Left renal pelvis (tissue), 4 donors: ENCODE measurements around the gene ZMYND10. TPM values are rescaled to one million over a fixed set of nuclear protein-coding genes. Genes with fewer than 3 reads are reported as not detected.

Experiments
- DNase-seq, 4 donors: peaks; one replicate each; pipeline ENCODE4 v3.0.0-alpha.2; 2013; ENCODE audit warnings: low read depth in 4 of 4, low spot score in 3 of 4
- polyA plus RNA-seq, 4 donors: library from polyadenylated mRNA; unstranded; fragments of 120-200 nt; gene quantifications; one replicate each; pipeline ENCODE4 v1.2.1, GENCODE V29; 2013; ENCODE audit not compliant: insufficient read length in 4 of 4

The ZMYND10 gene
- polyA plus RNA-seq, 4 donors = 3.1 to 4.1 (median 3.3) TPM

DNA sequence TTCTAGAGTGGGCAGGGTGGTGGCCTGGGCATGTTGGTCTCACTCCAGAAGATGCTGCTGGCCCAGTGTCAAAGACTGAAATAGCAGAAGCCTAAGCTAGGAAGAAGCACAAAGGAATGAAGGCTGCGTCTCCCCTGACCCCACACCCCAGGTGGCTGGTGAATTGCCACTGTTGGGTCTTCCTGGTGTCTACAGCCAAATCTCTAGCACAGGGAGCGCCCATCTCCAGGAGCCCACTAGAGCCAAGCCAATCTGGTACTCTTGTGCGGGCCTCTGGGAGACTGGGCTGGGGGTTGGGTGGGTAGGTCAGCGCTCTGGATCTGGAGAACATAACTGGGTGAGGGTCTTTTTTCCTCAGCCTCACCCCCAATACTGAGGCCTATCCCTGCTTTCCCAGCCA lies 18.4 kb downstream of the ZMYND10 start:
- DNase-seq = no peak

DNA sequence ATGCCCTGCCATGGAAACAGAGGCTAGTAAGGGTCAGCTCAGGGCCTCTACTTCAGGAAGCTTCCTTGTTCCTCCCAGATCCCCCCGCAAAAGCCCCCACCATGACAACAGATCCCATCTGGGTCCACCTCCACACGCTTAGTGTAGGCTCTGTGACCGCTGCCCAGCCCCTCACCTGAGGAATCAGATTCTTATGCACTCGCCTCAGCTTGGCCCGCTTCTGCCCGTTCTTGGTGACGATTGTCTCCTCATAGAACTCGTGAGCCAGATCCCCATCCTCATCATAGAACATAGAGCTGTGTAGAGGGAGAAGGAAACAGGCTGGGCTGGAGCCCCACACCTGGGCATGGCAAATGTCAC lies 19.4 kb downstream of the ZMYND10 start:
- DNase-seq = no peak

DNA sequence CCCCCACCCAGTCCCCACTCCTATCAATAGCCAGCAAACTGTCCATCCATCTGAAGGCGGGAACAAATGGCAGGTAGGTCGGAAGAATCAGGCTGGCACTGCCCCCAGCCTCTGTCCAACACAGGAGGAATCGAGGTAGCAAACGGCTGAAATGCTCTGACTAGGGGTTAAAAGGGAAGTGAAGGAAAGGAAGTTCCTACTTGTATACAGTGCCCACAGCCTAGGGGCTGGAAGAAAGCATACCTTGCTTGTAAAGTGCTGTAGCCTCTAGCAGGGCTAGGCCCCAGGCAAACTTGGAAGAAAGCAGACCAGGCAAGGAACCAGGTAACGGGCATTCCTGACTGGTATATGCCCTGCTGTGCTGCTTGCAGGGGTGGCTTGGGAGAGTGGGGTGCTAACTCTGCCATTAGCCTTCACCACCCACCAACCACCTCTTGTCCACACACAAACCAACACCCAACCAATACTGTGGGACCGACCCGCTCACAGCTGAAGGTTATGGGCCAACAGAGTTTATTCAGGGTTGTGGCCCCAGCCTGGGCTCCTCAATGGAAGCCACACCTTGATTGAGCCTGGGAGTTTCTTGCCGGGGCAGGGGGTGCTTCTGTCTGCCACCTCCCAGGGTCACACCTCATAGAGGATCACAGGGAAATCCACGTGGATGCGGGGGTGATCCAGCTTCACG lies 19.9 kb downstream of the ZMYND10 start:
- DNase-seq = no peak

DNA sequence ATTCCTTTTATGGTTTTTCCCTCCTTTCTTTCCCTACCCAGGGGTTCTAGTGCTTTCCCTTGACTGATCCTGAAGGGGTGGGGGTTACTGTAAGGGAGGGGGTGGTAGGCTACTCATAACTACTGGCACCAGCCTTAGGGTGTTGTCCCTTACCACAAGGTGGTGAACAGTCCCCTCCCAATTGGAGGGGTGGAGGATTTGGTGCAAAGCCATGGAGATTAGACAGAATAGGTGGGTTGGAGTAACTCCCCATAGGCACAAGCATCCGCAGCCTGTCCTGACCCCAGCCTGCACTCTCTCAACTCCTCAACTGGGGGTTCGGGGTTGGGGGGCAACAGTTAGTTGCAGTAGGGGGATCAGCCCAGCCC lies 20.4 kb downstream of the ZMYND10 start:
- DNase-seq = no peak

DNA sequence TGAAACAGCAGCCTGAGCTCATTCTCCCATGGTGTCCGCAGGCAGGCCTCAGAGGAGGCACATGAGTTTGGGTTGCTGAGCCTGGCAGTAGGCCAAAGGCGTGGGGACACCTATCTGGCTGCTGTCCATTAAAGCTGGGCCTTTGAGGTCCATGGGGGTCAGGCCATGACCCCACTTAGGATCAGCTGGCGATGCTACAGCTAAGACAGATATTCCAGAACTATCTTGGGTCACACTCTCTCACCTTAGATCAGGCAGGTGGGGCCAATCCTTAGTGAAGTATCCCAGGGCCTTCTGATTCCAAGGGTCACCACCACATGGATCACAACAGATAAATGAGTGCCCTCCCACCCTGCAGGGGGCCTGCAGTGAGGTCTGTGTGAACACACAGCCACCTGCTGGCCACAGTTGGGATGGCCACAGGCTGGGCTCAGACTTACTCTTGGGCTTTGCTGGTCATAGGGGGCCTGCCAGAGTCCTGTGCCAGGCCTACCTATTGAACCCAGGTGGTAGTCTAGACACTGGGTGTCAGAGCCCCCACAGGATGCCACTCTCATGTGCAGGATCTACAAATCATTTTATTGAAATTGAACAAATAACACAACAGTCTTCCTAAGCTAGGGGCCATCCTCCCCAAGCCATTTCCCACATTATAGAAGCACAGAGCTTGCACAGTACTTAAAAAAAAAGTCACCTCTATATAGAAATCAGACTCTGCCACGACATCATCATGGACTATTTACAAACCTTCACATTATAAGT lies 21.0 kb downstream of the ZMYND10 start:
- DNase-seq = no peak

DNA sequence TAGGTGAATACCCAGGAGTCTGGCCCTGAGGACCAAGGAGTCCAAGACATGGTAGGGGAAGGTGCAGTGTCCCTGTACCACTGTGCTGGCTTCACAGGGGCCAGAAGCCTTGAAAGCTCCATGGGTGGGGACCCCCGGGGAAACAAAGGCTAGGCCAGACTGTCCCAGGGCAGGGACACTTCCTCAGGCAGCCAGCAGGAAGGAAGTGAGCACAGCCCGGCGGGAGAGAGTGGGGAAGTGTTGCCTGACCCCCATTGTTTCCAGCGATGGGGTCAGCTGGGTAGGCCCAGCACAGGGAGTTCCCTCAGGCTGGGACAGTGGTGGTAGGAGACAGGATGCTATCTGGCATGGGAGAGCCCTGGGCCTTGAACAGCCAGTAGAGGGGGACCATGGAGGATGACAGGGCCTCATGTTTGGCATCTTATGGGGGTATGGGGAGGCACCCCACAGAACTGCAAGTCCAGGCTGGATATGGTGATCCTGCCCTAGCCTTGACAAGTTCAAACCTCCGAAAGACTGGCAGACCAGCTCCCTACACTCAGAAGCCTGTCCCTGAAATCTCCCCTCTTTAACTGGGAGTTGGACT lies 21.8 kb downstream of the ZMYND10 start:
- no peak for DNase-seq

DNA sequence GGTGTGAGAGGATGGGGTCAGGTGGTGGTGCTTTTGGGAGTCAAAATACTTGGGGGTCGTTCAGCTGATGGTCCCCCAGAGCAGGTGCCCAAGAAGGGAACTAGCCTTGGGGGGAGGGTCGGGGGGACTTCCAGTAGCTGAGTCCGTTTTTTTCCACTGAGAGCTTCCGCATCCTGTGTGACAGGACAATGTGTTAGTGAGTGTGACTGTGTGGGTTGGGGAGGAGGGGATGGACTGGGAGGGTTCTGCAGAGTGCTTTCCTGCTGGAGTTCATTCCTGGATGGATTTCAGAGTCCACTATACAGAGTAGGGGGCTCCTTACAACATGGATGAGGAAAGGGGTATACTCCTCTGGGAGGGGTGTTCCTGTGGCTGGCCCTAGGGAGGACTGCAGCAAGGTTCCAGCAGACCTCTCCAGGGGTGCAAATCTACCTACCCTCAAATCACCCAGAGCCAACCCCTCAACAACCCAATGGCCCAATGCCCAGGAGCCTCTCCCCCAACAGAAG lies 22.4 kb downstream of the ZMYND10 start:
- DNase-seq = no peak

DNA sequence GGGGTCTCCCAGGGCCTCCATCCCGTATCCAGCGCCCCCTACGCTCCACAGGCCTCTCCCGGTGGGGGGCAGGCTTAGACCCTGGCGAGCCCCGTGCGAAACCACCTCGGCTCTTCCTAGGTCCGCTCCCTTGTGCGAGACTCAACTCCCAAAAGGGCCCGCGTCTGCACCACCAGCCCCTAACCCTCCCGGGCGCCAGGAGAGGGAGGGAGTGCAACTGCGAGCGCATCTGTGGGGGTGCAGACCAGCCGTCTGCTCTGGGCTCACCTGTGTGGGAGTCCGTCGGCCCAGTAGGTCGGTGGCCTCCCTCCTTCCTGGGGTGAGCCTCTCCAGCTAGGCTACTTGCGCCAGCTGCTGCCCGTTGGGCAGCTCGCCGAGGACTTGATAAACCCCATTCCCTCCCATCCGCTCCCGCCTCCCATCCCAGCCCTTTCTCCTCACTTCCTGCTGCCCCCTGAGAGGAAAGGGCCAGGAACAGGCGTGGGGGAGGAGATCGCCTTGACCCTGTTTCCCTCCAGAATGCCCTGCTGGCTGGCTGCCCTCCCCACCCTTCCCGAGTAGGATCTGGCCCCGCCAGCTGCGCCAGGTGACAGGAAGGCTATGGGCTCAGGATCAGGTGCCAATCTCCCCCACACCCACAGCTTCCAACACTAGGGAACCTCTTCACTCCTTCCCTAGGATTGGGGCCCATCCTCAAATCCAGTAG lies 23.0 kb downstream of the ZMYND10 start, which contains the start of gene HYAL2:
Gene HYAL2, minus strand, starts transcription at position 360 of the 706 bp plus-strand sequence. CDS start 2,256 bp downstream, outside the sequence.
- DNase-seq = no peak

DNA sequence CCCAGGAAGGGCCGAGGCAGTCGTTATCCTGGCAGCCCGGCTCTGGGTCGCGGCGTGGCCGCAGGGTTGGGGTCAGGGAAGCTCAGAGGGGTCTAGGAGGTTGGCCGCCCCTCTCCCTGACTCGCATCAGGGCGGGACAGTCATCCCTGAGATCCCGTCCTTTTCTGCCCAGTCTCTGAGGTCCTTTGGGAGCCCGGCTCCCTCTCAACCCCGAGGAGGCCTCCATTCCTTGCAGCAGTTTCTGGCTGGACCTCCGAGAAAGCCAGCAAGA lies 23.5 kb downstream of the ZMYND10 start:
- no peak for DNase-seq

DNA sequence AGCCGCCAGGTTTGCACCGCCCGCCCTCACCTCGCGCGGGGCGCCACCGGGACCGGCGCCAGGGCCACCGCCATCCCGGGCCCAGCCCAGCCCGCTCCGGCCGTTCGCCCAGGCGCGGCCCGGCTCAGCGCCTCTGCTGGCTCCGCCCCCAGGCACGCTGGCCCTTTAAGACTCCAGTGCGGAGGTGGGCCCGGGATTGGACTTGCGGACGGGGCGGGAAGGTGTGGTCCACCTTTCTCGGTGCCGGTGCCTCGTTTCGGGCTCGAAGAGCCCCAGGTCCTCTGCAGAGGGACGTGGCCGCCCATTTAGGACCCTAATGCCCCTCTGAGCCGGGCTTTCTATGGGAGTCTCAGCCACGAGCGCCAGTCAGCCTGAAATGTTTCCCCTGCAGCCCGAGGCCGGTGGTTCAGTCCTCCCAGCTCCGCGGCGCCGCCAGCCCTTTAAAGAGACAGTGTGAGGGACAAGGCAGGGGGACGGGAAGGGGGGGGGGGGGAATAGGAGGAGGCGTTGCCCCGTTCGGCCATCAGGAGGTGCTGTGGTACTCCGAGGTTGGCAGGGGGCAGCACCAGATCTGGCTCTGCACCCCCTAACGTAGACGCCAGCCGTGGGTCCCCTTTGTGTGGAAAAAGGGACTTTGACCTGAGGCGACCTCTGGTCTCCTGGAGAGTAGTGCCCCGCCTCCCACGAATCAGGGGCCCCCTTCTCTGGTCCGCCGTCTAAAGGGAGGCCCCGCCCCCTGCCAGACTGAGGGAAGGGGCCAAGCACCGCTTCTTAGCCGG lies 24.0 kb downstream of the ZMYND10 start:
- peak in 3 of 4 donors; percentile 82 to 84 (median 82) for DNase-seq

DNA sequence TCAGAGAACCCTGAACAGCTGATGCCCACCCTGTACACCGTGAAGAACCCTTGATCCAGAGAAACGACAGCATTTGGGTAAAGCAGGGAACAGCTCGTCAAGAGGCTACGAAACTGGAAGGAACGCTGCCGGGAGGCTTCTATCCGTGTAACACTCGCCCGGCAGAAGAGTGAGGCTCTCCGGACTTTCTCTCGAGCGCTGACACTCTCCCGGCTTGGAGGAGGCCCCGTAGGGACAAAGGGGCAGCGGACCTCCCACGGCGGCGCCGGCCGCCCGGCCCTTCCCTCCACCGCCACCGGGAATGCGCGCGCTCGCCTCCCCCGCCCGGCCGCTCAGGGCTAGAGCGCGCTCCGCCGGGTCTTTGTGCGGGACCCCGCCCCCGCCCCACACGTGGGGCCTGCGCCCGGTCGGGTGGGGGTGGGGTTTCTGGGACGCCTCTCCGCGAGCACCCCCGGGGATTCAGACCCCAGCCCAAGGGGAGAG lies 24.6 kb downstream of the ZMYND10 start:
- DNase-seq = peak in 1 of 4 donors; percentile 76

DNA sequence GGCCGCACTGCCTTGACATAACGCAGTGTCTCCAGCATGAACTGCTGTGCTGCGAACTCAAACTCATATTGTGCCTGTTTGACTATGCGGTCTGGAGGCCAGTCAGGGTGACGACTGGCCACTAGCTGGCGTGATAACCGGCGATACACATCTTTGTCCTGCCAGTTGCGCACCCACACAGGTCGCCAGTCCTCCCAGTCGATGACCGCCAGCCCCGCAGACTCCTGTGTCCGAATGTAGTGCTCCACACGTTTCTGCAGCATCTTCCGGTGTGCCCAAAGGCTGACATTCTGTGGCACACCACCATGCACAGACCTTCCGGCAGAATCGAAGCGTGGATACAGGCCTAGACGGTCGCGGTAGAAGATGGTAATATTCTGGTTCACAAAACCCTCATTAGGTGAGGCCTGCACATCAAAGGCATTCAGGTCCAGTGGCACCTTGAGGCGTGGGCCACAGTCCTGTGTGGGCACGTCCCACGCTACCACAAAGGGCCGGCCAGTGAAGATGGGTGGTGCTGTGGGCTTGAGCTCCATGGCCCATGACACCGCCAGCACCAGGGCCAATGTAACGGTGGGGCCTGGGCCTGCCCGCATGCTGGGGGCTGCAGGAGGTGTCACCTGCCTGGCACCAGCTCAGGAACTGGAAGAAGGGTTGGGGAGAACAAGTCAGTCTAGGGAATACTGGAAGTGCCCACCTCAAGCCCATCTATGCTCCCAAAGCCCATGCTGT lies 25.5 kb downstream of the ZMYND10 start:
- DNase-seq = no peak

DNA sequence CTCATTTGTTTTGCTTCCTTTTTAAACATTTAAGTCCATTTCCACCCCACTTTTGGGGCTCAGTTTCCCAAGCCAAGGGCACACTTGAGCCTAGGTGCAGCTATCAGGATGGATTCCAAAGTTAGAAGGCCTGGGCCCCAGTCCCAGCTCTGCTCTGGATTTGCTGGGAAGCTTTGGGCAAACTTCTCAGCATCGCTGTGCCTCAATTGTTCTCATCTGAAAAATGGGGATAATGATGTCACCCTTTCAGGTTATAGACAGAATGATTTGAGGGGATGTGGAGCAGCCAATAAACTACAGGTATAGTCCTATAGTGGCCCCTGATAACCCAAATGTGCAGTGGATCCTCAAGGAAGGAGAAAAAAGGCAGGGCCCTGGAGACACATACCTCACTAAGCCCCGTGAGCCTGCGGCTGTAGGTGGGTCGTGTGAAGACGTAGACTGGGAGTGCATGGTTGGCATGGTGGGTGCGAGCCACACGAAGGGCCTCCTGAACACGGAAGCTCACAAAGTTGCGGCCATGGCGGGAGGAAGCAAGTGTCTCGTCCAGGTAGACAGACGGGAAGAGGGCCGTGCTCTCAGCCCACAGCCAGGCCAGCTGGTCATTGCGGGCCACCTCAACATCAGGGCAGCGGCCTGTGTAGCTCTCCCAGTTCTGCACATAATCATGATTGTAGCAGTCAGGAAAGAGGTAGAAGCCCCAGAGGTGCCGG lies 26.2 kb downstream of the ZMYND10 start:
- DNase-seq = no peak

DNA sequence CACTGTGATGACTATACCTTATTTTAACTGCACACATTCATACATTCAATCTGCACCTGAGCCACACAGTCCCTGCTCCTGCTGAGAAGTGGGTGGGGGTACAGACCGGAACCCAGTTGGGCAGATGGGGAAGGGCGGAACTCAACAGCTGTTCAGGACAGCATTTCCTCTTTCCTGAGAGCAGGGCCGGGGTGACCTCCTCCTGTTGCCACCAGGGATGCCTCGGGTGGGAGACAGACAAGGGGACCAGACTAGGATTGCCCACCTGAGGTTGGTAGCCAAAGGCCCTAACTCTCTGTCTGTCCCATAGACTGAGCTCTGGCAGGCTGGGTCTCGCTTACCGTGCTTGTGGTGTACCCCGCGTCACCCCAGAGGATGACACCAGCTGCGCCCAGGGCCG lies 26.9 kb downstream of the ZMYND10 start:
- DNase-seq = no peak

DNA sequence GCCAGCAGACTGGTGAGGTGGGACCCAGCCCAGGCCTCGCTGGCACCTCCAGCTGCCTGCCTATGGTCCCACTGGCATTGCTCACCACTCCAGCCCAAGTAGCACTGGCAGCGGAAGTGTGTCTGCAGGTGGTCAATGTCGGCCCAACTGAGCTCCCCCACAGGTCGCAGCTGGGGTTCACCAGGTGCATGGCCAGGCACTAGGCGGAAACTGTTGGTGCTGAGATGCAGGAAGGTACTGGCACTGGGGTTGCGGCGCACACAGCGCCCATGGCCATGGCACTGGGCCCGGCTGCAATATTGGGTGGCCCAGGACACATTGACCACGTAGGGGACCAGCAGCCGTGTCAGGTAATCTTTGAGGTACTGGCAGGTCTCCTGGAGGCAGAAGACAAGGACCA lies 27.4 kb downstream of the ZMYND10 start:
- DNase-seq = no peak

DNA sequence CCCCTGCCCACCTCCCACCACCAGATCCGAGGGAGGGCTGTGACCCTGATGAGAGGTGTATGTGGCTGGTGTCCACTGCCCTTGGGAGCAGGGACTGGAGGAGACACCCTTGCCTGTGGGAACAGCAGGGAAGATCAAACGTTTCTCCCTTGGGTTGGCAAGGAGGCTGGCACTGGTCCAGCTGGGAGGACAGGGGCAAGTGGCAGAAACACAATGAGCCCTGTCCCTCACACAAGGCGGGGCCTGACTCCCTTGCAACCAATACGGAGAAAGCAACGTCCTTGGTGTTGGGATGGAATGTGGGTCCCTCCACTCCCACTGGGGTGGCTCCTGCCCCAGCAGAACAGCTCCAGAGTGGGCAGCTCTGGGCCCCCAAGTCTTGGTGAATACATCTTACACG lies 28.2 kb downstream of the ZMYND10 start:
- DNase-seq = no peak

DNA sequence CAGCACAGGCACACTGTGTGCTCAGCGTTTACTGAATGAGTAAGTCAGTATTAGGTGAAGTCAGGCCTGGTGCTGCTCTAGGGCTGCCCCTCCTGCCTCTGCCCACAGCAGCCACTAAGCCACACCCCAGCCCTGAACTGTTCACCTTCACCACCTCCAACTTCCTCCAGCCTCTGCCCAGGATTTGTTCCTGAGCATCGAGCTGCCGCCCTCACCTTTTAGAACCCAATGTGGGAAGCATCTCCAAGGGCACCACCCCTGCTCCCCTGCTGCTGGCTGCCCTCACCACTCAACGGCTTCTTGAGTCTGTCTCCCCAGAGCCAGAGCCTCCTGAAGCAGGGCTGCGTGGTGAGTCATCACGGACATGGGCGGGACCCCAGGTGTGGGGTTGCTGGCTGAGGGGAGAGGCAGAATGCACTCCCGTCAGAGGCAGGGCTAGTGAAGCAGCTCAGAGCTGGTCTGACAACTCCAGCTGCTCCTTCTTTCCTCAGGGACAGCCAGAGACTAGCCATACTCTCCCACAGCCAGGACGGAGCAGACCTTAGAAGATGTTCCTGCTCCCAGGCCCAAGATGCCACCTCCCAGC lies 28.8 kb downstream of the ZMYND10 start:
- DNase-seq = no peak

DNA sequence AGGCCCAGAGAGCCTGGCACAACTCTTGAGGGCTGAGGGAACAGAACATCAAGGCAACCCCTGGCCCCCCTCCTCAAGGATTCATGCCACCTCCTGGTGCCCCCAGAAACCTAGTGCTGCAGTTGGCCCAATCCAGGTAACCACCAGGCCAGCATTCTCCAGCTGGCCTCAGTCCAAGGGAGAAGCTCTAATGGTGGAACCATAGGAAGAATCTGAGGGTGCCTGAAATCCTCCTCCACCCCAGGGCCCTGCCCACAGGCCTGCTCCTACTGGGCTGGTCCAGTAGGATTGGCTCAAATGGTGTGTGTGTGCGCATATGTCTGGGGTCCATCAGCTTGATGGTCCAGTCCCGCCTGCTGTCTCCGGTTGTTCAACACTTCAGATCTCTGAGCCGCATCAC lies 30.7 kb downstream of the ZMYND10 start:
- no peak for DNase-seq

DNA sequence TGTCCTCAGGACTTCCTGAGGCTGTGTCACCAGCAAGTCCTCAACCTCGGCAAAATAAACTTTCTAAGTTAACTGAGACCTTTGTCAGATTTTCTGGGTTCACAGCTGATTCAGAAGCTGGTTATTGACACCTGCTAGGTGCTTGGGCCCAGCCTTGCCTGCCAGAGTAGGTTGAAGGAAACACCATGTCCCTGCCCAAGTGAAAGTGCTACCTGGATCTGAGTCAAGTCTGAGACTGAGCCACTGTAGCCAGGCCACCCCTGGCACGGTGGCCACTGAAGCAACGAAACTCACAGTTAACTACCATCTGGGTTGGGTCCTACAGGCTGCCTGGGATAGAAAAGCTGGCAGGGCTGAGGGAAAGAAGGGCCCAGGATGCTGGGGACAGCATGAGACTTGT lies 31.2 kb downstream of the ZMYND10 start:
- DNase-seq = no peak
